ENCODE results near the gene CDH2.

CDH2 gene

GRCh38 chr18:28168725-28169124 is 8.2 kb downstream of the CDH2 start:
- no peak for DNase-seq (ENCODE audit: low read depth in 2 of 2)

DNA sequence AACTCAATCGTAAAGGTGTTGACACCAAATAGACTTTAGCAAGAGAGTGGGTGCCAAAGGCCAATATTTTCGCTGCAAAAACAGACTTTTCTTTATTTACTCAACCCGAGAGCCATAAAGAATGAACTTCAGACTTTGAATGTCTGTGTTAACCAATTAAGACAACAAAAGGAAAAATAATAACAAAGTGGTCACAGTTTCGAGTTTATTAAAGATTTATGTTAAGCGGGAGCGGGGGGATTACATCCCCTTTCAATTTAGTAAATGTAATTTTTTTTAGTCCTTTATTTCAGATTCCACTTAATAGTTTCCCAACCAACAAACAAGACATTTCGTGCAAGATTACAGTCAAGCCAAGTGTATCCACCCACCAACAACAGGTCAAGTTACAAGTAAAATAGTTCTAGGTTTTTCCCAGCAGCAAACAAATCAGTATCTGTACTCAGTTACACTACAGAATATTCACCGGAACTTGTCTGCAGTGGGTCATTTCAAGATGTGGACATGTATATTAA is 9.0 kb downstream of the CDH2 start:
- DNase-seq (ENCODE audit: low read depth in 2 of 2): no peak

DNA sequence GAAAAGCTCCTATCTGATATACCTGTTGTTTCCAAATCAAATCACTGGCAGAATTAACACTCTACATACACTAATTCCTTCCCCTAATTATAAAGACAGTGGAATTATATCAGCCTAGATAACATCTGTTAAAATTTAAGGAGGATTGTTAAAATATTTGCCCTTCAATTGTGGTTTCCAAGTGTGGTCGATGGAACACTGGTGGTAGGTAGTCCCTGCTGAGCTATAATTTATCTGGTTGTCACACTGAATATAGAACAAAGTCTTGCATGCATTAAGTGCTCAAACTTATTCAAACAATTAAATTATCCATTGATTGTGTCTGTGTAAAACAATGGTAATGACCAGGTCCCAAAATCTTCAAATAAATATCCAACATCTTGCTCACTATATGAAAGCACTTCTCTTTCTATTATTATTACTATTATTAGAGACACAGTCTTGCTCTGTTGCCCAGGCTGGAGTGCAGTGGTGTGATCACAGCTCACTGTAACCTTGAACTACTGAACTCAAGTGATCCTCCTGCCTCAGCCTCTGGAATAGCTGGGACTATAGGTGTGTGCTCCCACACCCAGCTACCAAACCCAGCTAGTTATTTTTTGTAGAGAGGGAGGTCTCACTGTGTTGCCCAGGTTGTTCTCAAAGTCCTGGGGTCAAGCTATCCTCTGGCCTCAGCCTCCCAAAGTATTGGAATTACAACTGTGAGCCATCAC is 12.0 kb downstream of the CDH2 start:
- no peak for DNase-seq (ENCODE audit: low read depth in 2 of 2)

DNA sequence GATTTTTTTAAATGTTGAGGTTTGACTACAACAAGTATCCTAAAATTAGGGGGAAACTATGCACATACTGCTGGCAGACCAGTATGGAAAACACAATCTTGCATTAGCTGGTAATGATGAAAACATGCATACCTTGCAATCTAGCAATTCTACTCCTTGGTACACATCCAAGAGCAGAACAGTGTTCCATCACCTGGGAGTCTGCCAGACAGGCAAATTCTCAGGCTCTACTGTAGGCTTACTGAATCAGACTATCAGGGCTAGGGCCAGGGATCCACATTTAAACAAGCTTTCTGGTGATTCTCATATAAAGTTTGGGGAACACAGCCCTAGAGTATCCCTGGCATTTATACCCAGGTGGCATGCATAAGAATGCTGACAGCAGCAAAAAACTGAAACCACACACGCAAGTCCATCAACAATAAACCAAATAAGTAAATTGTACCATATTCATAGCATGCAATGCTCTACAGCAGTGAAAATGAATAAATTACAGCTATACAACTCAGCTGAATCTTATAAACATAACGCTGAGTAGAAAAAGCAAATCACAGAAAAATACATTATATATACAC is 13.6 kb downstream of the CDH2 start:
- no peak for DNase-seq (ENCODE audit: low read depth in 2 of 2)

- DNase-seq (ENCODE audit: low read depth in 2 of 2): no peak
These were observed 15.0 kb downstream of the CDH2 start for GRCh38 chr18:28161608-28162599.

DNA sequence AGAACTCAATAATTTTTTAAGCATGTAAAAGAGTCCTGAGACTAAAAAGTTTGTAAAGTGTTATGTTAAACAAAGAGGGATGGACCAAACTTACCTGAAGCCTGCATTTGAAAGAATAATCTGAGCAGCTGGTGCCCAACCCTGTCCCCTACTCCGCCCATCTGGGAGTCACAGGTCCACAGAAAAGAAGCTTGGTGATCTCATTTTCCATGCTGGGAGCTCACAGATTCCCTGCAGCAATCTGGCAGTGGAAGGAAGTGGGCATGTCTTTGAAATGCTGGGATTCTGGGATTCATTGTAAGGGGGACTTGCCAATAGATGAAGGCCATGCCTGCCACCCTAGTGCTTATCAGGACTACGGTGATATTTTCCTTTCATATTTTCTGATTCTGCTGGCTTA is 17.9 kb downstream of the CDH2 start:
- no peak for DNase-seq (ENCODE audit: low read depth in 2 of 2)

- no peak for DNase-seq (ENCODE audit: low read depth in 2 of 2)
These were observed 18.8 kb downstream of the CDH2 start for GRCh38 chr18:28158083-28158581.

GRCh38 chr18:28153485-28154065 is 23.4 kb downstream of the CDH2 start:
- DNase-seq (ENCODE audit: low read depth in 2 of 2): no peak

GRCh38 chr18:28152754-28153153 is 24.2 kb downstream of the CDH2 start:
- DNase-seq (ENCODE audit: low read depth in 2 of 2): no peak

DNA sequence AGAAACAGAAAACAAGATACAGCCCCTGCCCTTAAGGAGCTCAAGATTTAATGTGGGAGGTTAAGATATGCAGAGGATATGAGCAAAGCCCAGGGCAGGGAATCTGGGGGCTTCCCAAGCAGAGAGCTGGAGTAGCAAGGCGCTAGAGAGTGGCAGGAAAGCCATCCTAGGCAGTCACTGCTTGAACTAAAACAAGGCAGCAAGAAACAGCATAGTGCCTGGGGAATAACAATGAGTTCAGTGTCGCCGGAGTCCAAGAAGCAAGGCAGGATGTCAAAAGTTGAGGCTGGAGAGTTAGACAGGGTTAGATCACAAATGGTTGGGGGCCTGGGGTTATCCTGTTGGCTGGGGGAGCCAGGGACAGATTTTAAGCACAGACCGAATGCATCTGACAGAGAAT is 24.6 kb downstream of the CDH2 start:
- DNase-seq (ENCODE audit: low read depth in 2 of 2): no peak

GRCh38 chr18:28151434-28151833 is 25.5 kb downstream of the CDH2 start:
- DNase-seq (ENCODE audit: low read depth in 2 of 2): no peak

DNA sequence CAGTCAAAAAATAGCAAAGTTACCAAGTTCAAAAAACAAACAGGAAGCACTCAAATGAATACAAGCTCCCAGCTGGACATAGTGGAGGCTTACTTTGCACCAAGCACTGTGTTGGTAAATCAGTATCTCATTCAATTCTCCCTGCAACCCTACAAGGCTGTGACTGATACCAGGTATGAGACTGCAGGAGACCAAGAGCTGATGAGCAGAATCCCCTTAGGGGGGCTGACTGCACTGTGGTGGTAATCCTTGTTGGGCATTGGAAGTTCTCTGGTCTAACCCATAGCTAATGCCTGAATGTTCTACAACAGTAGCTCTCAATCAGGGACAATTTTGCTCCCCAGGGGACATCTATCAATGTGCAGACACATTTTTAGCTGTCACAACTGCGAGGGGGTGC is 26.0 kb downstream of the CDH2 start:
- no peak for DNase-seq (ENCODE audit: low read depth in 2 of 2)

- no peak for DNase-seq (ENCODE audit: low read depth in 2 of 2)
These were observed 27.0 kb downstream of the CDH2 start for GRCh38 chr18:28149810-28150420.

GRCh38 chr18:28147674-28148171 is 29.2 kb downstream of the CDH2 start:
- DNase-seq (ENCODE audit: low read depth in 2 of 2): no peak

GRCh38 chr18:28143725-28144124 is 33.2 kb downstream of the CDH2 start:
- DNase-seq (ENCODE audit: low read depth in 2 of 2): no peak

DNA sequence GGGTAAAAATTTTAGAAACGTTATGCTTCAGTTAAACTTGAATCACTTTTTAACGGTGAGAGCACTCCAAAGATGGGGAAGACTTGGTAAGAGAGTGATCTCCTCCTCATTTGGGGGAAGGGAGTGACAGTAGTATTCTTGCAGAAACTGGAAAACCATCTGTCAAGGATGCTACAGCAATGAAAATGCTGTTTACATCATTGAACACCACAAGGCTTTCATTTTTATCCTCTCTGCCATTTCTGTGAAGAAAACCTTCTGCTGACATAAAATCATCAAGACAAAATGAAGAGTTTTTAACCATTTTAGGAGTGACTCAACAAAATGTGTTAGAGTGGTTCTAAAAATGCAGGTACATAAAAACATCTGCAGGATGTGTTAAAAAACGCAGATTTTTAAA is 38.1 kb downstream of the CDH2 start:
- DNase-seq (ENCODE audit: low read depth in 2 of 2): no peak

- no peak for DNase-seq (ENCODE audit: low read depth in 2 of 2)
These were observed 40.9 kb downstream of the CDH2 start for GRCh38 chr18:28136071-28136470.

GRCh38 chr18:28134774-28135173 is 42.2 kb downstream of the CDH2 start:
- DNase-seq (ENCODE audit: low read depth in 2 of 2): no peak

DNA sequence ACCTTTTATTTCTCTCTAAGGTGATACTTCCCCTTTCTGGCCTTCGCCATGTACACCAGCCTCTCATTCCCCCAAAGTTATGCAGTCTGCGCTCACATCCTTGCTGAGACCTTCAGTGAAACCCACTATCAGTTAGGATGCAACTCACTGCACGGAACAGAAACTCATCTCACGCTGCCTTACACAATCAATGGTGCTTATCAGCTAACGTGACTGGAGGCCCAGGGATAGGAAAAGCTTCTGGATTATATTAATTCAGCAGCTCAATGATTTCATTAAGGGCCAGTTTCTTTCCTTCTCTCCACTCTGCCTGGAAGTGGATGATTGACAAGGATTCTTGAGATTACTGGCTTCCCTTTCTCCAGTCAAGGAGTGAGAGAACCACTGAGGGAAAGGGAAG is 44.8 kb downstream of the CDH2 start:
- DNase-seq (ENCODE audit: low read depth in 2 of 2): no peak

- DNase-seq (ENCODE audit: low read depth in 2 of 2): no peak
These were observed 48.3 kb downstream of the CDH2 start for GRCh38 chr18:28128659-28128980.
